Neural progenitor cell (in vitro differentiated cells): ENCODE measurements around the gene NDUFC2. TPM values are rescaled to one million over a fixed set of nuclear protein-coding genes. Genes with fewer than 3 reads are reported as not detected.
A peak's percentile ranks its signal among the peaks of the same experiment; 100 is the strongest.

ENCODE experiments used
- DNase-seq: peaks from one replicate; pipeline ENCODE4 v3.0.0-alpha.2; 2016; ENCODE audit warnings: low spot score
- H2AFZ ChIP-seq: fragments of 200-600 bp; sonication (generic); replicated peaks from 2 replicates; pipeline ENCODE4 v1.6.1; 2016; ENCODE audit warnings: antibody characterized with exemption
- H3F3A ChIP-seq: fragments of 200-600 bp; sonication (generic); 2 replicates; pipeline ENCODE4 v1.6.1; 2016; ENCODE audit warnings: antibody characterized with exemption, low read depth
- H3K27ac ChIP-seq: fragments of 200-600 bp; sonication (generic); 2 replicates; pipeline ENCODE4 v1.5.1; 2016; ENCODE audit warnings: mild to moderate bottlenecking
- H3K27me3 ChIP-seq: fragments of 200-600 bp; sonication (generic); 2 replicates; pipeline ENCODE4 v1.6.1; 2016; ENCODE audit warnings: mild to moderate bottlenecking, moderate library complexity
- H3K36me3 ChIP-seq: fragments of 200-600 bp; sonication (generic); 2 replicates; pipeline ENCODE4 v1.5.1; 2016
- H3K4me1 ChIP-seq: fragments of 200-600 bp; sonication (generic); 2 replicates; pipeline ENCODE4 v1.6.1; 2016; ENCODE audit warnings: mixed run types
- H3K4me2 ChIP-seq: fragments of 200-600 bp; sonication (generic); 2 replicates; pipeline ENCODE4 v1.6.1; 2016
- H3K4me3 ChIP-seq: fragments of 200-600 bp; sonication (generic); 2 replicates; pipeline ENCODE4 v1.5.1; 2016
- H3K79me2 ChIP-seq: fragments of 200-600 bp; sonication (generic); 2 replicates; pipeline ENCODE4 v1.6.1; 2016; ENCODE audit warnings: low read depth
- H3K9ac ChIP-seq: fragments of 200-600 bp; sonication (generic); 2 replicates; pipeline ENCODE4 v1.6.1; 2016
- H3K9me3 ChIP-seq: fragments of 200-600 bp; sonication (generic); 2 replicates; pipeline ENCODE4 v1.5.1; 2016; ENCODE audit warnings: low read depth
- H4K20me1 ChIP-seq: fragments of 200-600 bp; sonication (generic); 2 replicates; pipeline ENCODE4 v1.6.1; 2016; ENCODE audit warnings: low read depth
- H3K27ac Mint-ChIP-seq: 3 replicates; pipeline ENCODE4 v1.8.0; 2021; ENCODE audit warnings: mixed read lengths
- H3K27me3 Mint-ChIP-seq: 2 replicates; pipeline ENCODE4 v1.8.0; 2022; ENCODE audit warnings: low read depth, mild to moderate bottlenecking, inconsistent platforms, moderate library complexity, mixed read lengths; ENCODE audit not compliant: insufficient read depth
- H3K36me3 Mint-ChIP-seq: 3 replicates; pipeline ENCODE4 v1.8.0; 2021; ENCODE audit warnings: mixed read lengths
- H3K4me1 Mint-ChIP-seq: 3 replicates; pipeline ENCODE4 v1.8.0; 2021; ENCODE audit warnings: mixed read lengths
- H3K4me3 Mint-ChIP-seq: 3 replicates; pipeline ENCODE4 v1.8.0; 2021; ENCODE audit warnings: mild to moderate bottlenecking, moderate library complexity, mixed read lengths
- H3K9me3 Mint-ChIP-seq: 3 replicates; pipeline ENCODE4 v1.8.0; 2020; ENCODE audit warnings: mixed read lengths
- EZH2 ChIP-seq: fragments of 200-600 bp; sonication (generic); IDR thresholded peaks from 2 replicates; pipeline ENCODE4 v1.6.1; 2017; ENCODE audit warnings: antibody characterized with exemption, mild to moderate bottlenecking, moderate library complexity
- EZH2phosphoT487 ChIP-seq: fragments of 200-600 bp; sonication (generic); IDR thresholded peaks from 2 replicates; pipeline ENCODE4 v1.6.1; 2017; ENCODE audit warnings: antibody characterized with exemption
- total RNA-seq: library from RNA; depleted of rRNA; stranded (reverse); fragments of >200 nt; gene quantifications from 2 replicates; pipeline ENCODE4 v1.2.3, GENCODE V29; 2015; ENCODE audit warnings: low replicate concordance
- TF ChIP-seq, protein P1 (sequence below): fragments of 200-600 bp; sonication (generic); IDR thresholded peaks from 2 replicates; pipeline ENCODE4 v1.5.1; 2017; ENCODE audit warnings: antibody characterized with exemption, mild to moderate bottlenecking

NDUFC2 gene
- total RNA-seq, 1 donor from 2014 or later: 36.7 TPM

DNA sequence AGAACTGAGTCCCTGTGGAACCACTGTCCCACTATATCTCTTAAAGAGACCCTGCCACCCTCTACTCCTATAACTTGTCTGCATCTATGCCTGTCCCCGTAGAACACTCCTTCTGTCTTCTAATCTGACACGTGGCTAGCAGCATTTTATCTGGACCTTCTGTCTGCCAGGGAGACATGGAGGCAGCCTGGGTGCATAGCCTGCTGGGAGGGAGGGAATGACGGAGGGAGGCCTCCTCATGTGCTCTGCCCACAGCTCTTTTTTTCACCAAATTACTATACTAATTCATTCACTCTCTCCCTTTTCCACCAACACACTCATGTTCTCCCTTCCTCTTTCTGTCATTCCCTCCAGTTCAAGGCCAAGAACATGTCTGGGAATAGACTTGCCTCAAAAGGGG, 23.6 kb downstream of the NDUFC2 start:
- Histone ChIP-seq H3K36me3 (no peaks in the 10 kb centered on the region), H3K27me3 (no peaks in the 10 kb centered on the region), H4K20me1 (no peaks in the 10 kb centered on the region), H3K27ac (no peak overlapping the region), H3F3A (no peaks in the 10 kb centered on the region), H2AFZ (no peak overlapping the region), H3K9me3 (no peaks in the 10 kb centered on the region), H3K9ac (no peak overlapping the region), H3K4me3 (no peak overlapping the region), H3K79me2 (no peaks in the 10 kb centered on the region), H3K4me2 (no peak overlapping the region), H3K4me1 (no peaks in the 10 kb centered on the region)
- H3K9me3 Mint-ChIP-seq: no peaks in the 10 kb centered on the region
- H3K36me3 Mint-ChIP-seq: no peaks in the 10 kb centered on the region
- H3K27me3 Mint-ChIP-seq: peaks cover 5% of the 10 kb centered on the region
- no peak for TF ChIP-seq EZH2phosphoT487
- TF ChIP-seq, protein P1, sequence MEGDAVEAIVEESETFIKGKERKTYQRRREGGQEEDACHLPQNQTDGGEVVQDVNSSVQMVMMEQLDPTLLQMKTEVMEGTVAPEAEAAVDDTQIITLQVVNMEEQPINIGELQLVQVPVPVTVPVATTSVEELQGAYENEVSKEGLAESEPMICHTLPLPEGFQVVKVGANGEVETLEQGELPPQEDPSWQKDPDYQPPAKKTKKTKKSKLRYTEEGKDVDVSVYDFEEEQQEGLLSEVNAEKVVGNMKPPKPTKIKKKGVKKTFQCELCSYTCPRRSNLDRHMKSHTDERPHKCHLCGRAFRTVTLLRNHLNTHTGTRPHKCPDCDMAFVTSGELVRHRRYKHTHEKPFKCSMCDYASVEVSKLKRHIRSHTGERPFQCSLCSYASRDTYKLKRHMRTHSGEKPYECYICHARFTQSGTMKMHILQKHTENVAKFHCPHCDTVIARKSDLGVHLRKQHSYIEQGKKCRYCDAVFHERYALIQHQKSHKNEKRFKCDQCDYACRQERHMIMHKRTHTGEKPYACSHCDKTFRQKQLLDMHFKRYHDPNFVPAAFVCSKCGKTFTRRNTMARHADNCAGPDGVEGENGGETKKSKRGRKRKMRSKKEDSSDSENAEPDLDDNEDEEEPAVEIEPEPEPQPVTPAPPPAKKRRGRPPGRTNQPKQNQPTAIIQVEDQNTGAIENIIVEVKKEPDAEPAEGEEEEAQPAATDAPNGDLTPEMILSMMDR: no peak
- no peak for TF ChIP-seq EZH2
- H3K4me3 Mint-ChIP-seq: no peak overlapping the region
- no peak for DNase-seq
- no peaks in the 10 kb centered on the region for H3K4me1 Mint-ChIP-seq
- H3K27ac Mint-ChIP-seq: no peak overlapping the region

DNA sequence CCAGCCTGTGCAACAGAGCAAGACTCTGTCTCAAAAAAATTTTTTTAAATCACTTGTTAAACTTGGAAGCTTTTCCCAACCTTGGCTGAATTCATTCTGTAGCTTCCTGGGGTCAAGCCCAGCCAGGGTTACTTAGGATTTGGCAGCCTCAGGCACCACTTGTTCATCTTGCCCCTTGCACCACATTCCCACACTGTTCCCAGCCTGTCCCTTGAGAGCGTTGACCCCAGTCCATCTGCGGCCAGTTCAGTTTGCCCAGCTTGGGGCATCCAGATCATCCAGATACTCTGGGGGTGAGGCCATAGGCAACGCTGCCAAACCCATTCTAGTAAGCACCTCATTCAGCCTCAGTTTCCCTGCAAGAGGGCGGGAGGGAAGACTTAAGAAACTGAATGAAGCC, 24.7 kb downstream of the NDUFC2 start:
- H3K9ac ChIP-seq: no peak overlapping the region
- H3K9me3 Mint-ChIP-seq: no peaks in the 10 kb centered on the region
- H3K4me3 Mint-ChIP-seq: no peak overlapping the region
- no peaks in the 10 kb centered on the region for H3K9me3 ChIP-seq
- no peaks in the 10 kb centered on the region for H3K27me3 ChIP-seq
- H3K4me1 ChIP-seq: no peaks in the 10 kb centered on the region
- H3K4me2 ChIP-seq: no peak overlapping the region
- H3K27ac ChIP-seq: no peak overlapping the region
- H2AFZ ChIP-seq: no peak overlapping the region
- peaks cover 4% of the 10 kb centered on the region for H3K27me3 Mint-ChIP-seq
- H3K4me3 ChIP-seq: no peak overlapping the region
- peaks cover 5% of the 10 kb centered on the region for H3K4me1 Mint-ChIP-seq
- H3K36me3 Mint-ChIP-seq: no peaks in the 10 kb centered on the region
- H3K36me3 ChIP-seq: no peaks in the 10 kb centered on the region
- TF ChIP-seq, protein P1: no peak
- TF ChIP-seq EZH2phosphoT487 (no peak), EZH2 (no peak)
- H3F3A ChIP-seq: no peaks in the 10 kb centered on the region
- peak overlapping the region; percentile 68 for H3K27ac Mint-ChIP-seq
- H3K79me2 ChIP-seq: no peaks in the 10 kb centered on the region
- no peaks in the 10 kb centered on the region for H4K20me1 ChIP-seq
- DNase-seq: no peak

DNA sequence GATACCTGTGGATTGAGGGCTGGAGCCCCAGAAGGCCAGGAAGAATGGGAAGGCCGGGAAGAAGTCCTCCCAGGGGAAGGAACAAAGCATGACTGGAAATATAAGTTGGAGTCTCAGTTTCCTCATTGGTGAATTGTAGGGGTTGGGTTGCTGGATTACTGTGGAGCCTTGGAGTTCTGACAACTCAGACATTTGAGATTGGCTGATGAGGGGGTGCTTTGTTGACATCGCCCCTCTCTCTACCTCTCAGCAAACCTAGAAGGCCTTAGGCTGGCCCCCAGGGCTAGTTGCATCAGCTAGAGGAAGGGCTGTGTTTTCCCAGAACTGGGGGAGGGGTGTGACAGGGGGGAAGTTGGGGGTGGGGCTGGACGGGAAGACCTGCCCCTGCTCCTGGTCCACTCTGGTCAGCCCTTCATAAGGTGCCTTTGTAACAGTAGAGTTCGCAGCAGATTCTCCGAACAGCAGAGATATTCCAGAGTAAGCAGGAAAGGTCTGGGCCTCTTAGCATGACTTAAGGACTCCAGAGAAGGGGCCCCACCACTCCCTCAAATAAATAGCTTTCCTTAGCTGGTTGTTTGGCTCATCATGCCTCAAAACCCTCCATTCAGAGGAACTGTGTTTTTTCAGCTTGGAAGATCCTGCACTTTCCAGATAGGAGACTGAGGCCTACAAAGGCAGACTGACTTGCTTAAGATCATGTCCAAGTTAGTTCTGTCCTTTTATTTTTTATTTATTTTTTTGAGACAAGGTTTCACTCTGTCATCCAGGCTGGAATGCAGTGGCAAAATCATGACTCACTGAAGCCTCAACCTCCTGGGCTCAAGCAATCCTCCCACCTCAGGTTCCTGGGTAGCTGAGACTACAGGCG, 28.5 kb downstream of the NDUFC2 start:
- Mint-ChIP-seq H3K4me3 (no peak overlapping the region), H3K27me3 (peaks cover 2% of the 10 kb centered on the region), H3K4me1 (peaks cover 13% of the 10 kb centered on the region), H3K9me3 (no peaks in the 10 kb centered on the region), H3K36me3 (no peaks in the 10 kb centered on the region), H3K27ac (peak overlapping the region; percentile 37)
- TF ChIP-seq, protein P1: no peak
- TF ChIP-seq EZH2: no peak
- H2AFZ ChIP-seq: no peak overlapping the region
- H3K4me3 ChIP-seq: no peak overlapping the region
- no peak overlapping the region for H3K4me2 ChIP-seq
- no peaks in the 10 kb centered on the region for H3K9me3 ChIP-seq
- H4K20me1 ChIP-seq: no peaks in the 10 kb centered on the region
- H3K79me2 ChIP-seq: no peaks in the 10 kb centered on the region
- H3K27me3 ChIP-seq: no peaks in the 10 kb centered on the region
- H3K4me1 ChIP-seq: no peaks in the 10 kb centered on the region
- no peak for DNase-seq
- H3K27ac ChIP-seq: no peak overlapping the region
- H3K36me3 ChIP-seq: no peaks in the 10 kb centered on the region
- no peaks in the 10 kb centered on the region for H3F3A ChIP-seq
- no peak overlapping the region for H3K9ac ChIP-seq
